Measurements from ENCODE around the gene DENND6B.

DNA sequence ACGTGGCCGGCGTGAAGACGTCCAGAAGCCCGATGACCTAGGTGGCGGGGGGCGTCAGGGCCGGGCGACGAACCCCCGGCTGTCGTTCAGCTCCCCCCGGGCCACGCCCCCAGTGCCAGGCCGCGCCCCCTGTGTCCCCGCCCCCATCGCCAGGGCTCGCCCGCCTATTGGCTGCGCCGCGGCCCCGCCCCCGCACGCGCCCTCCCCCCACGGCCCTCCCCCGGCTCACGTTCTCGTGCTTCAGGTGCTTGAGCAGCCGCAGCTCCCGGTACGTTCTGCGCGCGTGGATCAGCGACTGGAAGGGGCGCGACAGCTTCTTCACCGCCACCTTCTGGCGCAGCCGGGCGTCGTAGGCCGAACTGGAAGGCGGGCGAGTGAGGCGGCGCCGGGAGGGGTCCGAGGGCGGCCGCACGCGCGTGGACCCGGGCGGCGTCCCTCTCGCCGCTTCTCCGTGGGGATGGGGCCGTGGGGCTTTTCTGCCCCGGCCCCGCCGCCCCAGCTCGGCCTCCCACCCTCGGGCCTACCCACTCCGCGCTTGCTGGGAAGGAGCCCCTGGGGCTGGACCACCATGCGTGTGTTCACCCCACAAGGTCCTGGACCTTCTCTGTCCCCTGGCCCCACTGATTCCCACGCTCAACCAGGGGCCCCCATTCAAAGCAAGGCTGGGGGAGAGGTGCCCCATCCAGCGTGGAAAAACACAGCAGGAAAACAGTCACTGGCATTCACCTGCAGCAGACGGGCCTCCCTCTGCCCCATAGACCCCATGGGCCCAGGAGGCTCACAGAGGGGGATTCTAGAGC lies 59.0 kb downstream of the DENND6B start:
- TF ChIP-seq POLR2A (IDR thresholded peaks at IDR 0.05; ENCODE audit: extremely low read depth, insufficient read length), result no peak
- TF ChIP-seq, protein P1, sequence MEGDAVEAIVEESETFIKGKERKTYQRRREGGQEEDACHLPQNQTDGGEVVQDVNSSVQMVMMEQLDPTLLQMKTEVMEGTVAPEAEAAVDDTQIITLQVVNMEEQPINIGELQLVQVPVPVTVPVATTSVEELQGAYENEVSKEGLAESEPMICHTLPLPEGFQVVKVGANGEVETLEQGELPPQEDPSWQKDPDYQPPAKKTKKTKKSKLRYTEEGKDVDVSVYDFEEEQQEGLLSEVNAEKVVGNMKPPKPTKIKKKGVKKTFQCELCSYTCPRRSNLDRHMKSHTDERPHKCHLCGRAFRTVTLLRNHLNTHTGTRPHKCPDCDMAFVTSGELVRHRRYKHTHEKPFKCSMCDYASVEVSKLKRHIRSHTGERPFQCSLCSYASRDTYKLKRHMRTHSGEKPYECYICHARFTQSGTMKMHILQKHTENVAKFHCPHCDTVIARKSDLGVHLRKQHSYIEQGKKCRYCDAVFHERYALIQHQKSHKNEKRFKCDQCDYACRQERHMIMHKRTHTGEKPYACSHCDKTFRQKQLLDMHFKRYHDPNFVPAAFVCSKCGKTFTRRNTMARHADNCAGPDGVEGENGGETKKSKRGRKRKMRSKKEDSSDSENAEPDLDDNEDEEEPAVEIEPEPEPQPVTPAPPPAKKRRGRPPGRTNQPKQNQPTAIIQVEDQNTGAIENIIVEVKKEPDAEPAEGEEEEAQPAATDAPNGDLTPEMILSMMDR (IDR thresholded peaks at IDR 0.05; ENCODE audit: low read depth, low read length), result no peak
- TF ChIP-seq, protein P2, sequence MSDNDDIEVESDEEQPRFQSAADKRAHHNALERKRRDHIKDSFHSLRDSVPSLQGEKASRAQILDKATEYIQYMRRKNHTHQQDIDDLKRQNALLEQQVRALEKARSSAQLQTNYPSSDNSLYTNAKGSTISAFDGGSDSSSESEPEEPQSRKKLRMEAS (IDR thresholded peaks at IDR 0.05; ENCODE audit: low read depth, low read length), result no peak
